Occipital lobe (tissue), 3 donors: ENCODE results near the gene RELCH. TPM values are rescaled to one million over a fixed set of nuclear protein-coding genes. Genes with fewer than 3 reads are reported as not detected.

Experiments
- DNase-seq: peaks from one replicate; lab custom pipeline; 2025; lab: John Stamatoyannopoulos, UW
- small RNA-seq: library from RNA; depleted of rRNA; stranded (forward); fragments of <200 nt; gene quantifications from one replicate; pipeline ENCODE3, GENCODE V24; 2014
- total RNA-seq: library from RNA; depleted of rRNA; stranded (reverse); fragments of >200 nt; gene quantifications from one replicate; pipeline ENCODE4 v1.2.3, GENCODE V29; 2014

Gene RELCH
- total RNA-seq, 1 donor from 2014 or later = 102 TPM

DNA sequence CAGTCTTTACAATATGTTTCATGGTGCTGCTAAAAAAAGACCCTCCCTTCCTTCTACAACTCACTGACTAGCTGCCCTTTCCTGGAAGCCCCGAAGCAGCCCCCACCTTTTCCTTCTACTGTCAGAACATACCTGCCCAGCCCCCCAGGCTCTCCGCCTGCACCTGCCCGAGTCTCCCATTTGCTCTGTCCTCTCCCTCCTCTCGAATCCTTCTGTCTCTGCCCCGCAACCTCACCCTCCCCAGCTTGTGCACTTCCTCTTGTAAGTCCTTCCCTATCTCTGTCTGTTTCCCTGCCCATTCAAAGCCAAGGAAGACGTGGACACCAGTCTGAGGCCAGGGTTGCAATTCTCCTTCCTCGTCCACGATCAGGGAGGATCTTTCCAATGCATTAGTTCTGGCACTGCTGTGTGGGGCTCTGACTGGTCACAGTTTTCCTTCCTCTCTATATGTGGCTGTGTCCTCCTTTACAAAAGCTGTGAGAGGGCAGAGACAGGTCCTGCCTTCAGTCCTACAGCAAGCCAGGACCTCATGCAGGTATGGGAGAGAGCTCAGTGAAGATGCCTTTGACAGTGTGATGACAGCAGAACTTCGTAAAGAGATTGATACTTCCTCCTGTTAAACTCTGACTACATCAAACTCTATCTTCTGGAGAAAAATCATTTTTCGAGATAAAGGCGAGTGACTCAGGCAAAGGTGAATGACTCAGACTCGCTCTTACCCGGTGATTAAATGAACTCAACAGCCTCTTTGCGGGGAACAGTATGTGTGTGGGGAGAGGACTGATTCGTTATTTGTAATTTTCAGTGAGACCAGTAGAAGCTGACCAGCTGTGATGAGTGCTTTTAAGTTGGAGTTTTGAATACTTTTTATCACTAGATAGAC, 152.3 kb downstream of the RELCH start:
- no peak for DNase-seq

DNA sequence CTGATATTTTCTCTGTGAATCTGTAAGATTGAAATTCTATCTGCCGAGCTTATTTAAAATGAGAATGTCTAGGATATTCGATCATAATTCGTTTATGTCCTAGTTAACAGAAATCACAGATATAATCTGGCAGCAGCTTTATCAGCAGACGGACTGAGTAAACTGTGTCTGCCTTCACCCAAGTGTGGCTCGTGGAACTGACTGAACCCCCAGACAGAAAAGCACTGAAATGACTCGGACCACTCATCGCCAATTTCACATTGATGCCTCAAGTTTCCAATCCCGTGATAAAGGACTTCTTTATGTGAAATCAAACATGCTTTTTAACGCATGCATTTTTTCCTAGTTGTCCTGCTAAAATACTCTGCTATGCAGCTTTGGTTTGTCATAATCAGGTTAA, 153.9 kb downstream of the RELCH start:
- no peak for DNase-seq

DNA sequence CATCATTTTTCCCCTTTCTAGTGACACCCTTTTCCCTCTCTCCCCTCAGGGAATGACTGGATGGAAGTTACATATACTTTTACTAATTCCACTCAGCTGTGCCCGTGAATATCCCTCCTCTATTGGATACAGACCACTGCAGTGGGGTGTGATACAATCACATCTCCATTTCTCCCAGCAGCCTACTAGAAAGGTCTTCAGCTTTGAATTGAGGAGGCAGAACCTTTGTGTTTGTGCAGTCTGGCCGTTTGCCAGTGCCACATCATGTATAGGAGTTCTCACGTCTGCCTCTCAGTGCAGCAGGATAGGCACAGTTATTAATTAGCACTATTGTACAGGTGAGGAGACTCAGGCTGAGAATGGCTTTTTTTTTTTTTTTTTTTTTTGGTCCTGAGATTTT, 154.4 kb downstream of the RELCH start:
- no peak for DNase-seq

DNA sequence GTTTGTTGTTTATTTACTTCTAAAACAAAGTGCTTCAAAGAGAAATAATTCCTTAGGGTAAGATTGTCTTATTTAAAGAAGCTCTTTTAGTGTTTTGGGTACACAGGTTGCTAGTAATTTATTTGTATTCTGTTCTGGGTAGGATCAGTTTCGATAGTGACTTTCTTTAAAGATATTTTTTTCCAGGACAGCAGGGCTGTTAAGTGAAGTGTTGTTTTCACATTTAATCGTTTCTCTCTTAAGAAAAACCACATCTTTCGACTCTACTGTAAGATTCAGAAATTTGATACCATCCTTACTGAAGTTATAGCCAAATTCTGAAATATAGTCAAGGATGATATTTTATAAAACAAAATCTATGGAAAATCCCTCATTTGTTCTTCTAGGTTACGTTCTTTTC, 155.8 kb downstream of the RELCH start:
- DNase-seq = no peak

DNA sequence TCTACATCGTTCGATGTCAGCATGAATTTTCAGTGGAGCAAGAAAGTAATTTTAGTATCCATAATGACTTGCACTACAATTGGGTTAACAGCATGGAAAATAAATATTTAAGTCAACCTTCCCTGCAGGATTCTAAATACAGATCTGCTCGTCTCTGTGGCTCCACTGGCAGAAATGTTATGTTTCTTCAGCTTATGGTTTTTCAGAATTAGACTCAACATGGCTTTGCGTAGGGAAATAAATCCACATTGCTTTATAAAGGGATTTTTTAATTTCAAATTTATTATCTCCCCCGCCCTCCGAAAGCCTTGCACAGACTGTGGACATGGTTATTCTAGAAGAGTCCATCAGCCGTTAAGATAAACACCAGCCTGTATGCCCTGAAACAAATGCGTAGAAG, 156.3 kb downstream of the RELCH start:
- no peak for DNase-seq

DNA sequence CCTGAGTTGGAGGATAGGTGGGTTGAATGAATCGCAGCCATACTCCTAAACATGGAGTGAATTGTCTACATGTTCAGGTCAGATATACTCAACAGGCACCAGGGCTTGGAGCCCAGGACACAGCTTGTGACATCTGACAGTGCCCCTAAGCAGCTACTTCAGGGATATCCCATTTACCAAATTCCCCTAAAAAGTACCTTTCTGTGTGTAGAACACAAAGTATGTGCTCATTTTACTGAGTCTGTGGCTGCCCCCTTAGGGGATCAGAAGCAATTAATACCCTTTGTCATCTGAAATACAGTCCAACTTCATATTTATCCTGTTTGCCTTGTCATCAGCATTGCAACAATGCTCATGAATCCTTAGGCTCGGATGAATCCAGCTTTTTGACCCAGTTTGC, 158.9 kb downstream of the RELCH start:
- DNase-seq = no peak

DNA sequence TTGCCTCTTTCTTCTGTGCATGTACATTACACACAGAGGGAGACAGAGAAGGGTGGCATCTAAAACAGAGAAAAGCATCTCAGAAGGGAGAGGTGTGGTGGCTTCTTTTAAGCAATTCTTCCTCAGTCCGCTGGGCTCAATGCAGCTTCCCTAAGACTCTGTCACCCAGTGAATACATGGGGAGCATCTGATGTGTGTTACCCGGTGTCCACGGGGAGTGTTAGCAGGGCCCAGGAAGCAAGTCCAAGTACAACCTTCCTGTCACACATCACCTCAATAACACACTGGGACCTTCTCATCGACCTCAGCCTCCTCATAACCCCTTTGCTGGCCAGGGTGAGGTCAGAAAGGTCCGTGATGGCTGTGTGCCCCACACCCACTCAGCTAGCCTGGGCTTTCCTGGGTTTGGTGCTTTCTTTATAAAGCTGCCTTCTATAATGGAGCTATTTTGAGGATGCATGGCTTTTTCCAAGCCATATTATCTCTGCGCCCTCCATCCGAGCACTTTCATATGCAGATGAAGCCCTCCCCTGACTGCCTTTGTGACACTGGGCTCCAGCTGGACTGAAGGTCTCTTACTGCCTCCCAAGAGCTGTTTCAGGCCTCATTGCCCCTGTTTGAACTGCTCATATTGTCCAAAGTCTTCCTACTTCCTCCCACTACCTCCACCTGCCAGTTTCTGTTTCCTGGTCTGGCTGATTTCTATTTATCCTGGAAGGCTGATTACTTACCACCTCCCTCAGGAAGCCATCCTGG, 159.5 kb downstream of the RELCH start:
- no peak for DNase-seq

DNA sequence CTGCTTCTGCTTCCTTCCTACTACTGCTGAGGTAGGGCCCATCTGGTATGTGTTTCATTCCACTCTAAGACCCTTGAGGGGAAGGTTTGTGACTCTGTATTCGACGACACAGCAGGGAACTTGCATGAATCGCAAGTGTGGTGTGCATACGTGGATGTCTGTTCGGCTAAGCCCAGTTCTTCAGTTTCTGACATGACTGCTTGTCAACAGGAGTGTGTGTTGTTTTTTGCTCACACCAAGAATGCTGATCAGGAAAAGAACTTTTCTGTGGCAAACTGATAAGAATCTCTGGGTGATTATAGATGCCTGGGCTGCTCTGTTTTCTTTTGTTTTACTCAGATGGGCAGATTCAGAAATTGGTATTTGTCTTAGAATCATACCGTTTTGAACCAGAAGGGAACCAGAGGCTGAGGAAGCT, 160.0 kb downstream of the RELCH start:
- DNase-seq = no peak

DNA sequence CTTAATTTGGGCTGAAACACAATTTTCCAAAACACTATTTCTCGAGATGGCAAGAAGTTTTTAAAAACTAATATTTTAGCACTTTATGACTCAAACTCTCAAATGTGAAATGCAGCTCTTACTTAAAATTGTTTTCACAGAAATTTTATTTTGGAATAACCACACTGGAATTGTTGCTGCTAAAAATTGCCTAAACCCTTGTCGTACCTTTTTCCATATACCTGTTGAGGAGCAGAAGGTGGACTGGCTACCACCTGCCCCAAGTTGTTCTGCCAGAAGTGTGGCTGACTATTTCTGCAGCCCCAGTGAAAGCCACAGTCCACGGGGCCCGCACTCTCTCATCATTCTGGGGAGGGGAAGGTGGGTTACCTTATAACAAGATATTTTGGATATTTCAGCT, 161.4 kb downstream of the RELCH start:
- no peak for DNase-seq

DNA sequence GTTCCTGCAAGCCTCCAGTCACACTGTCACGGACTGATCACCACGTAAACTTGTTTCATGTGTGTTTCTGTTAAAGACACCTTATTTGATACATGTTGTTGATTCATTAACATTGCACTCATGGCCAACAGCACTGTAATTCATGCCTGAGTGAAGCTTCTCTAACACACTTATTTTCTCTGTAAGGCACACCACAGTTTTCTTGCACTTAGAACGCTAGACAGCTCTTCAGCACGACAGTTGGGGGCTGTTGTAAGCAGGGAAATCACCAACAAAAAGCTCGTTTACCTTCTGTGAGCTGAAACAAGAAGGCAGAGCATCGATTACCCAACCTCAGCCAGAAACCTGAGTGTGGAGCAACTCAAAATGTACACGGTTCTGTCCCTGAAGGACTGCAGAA, 166.1 kb downstream of the RELCH start:
- DNase-seq = no peak

DNA sequence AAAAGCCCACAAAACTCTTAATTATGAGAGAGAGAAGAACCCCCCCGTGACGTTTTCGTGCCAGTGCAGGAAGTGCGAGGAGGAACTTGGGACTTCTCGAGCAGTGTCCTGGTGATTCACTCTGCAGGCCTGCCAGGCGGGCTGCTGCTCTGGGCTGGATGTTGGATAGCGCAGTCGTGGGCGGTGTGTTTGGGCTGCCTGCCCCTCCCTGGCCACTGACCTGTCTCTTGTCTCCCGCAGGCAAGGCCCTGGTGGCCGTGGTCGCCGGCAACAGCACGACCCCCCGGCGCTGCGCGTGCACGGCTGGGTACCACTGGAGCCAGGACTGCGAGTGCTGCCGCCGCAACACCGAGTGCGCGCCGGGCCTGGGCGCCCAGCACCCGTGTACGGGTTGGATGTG, 167.1 kb downstream of the RELCH start:
- no peak for DNase-seq

DNA sequence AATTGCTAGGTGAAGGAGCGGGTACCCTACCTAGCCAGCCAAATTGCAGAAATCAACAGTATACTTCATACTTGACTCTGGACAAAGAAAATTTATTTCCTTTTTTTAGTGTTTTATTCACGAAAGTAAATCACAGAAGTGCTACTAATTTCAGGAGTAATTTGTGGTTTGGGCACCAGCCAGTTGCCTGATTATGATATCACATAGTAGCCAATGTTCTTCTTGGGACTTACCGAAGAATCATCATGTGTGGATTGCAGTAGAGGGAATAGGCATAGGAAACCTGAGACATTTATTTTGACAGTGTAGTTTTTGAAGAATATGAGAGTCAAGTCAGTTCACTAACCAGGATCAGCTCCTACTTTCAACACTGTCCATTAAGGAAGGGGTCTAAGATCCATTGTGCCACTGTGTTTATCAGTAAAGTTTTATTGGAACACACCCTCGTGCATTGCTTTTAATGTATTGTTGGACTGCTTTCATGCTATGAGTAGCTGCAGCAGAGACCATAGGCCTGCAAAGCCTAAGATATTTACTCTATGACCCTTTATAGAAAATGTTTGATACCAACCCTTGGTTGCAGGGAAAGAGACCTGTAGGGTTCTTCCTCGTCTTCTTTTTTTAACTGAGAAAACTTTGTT, 170.1 kb downstream of the RELCH start:
- no peak for DNase-seq

Small RNA genes lying within 50 kb of the gene (small RNA-seq; reads per million reads assigned to genes)
- not detected for gene RF00019

Other genes with a start within 250 kb of the RELCH start
- gene PIGN, start 199 bp upstream of the RELCH start, total RNA-seq = 56.8 TPM
- 1.6 TPM for gene TNFRSF11A, start 138.1 kb downstream of the RELCH start, total RNA-seq